Vagina (tissue), 2 donors: Measurements from ENCODE around the gene NEO1.

Source experiments
- CTCF ChIP-seq, 3 experiments: fragments of 450-650 bp in 2 of 3; fragments of 200-600 bp in 1 of 3; sonication (generic) in 1 of 3; IDR thresholded peaks; one replicate each; pipeline ENCODE4 v1.5.1; 2017 to 2019; ENCODE audit warnings: antibody characterized with exemption in 3 of 3, mild to moderate bottlenecking in 2 of 3, moderate library complexity in 2 of 3
- POLR2A ChIP-seq, 2 donors: fragments of 450-650 bp; IDR thresholded peaks; one replicate each; pipeline ENCODE4 v1.6.1; 2017; ENCODE audit warnings: antibody characterized with exemption in 2 of 2, mild to moderate bottlenecking in 2 of 2, moderate library complexity in 2 of 2
- POLR2AphosphoS5 ChIP-seq, 2 donors: sonication (generic); formaldehyde crosslinking; IDR thresholded peaks; one replicate each; pipeline ENCODE4 v1.9.0; 2017; ENCODE audit warnings: antibody characterized with exemption in 2 of 2, mild to moderate bottlenecking in 2 of 2, low read depth in 1 of 2; ENCODE audit not compliant: insufficient read depth in 1 of 2

GRCh38 chr15:73247331-73247730, 195.1 kb downstream of the NEO1 start:
- TF ChIP-seq CTCF (IDR thresholded peaks at IDR 0.05), result no peak
- TF ChIP-seq POLR2A (IDR thresholded peaks at IDR 0.05), result no peak
- no peak for TF ChIP-seq POLR2AphosphoS5 (IDR thresholded peaks at IDR 0.05; ENCODE audit: insufficient read depth in 1 of 2, low read depth in 1 of 2)
